ENCODE data around the gene COL6A2. TPM values are rescaled to one million over a fixed set of nuclear protein-coding genes. Genes with fewer than 3 reads are reported as not detected.

COL6A2 gene
- total RNA-seq, 1 donor from 2014 or later: 5.2 TPM

- peaks cover 10% of the 10 kb centered on the region for H3K4me1 Mint-ChIP-seq
- Histone ChIP-seq H3K27ac (no peak overlapping the region), H3K4me3 (no peak overlapping the region), H3K27me3 (no peaks in the 10 kb centered on the region), H2AFZ (replicated peaks) (no peak overlapping the region), H3K9me3 (ENCODE audit: low read depth) (no peaks in the 10 kb centered on the region), H3K36me3 (no peaks in the 10 kb centered on the region), H3K4me1 (no peaks in the 10 kb centered on the region), H4K20me1 (ENCODE audit: low read depth) (no peaks in the 10 kb centered on the region), H3K79me2 (ENCODE audit: low read depth) (no peaks in the 10 kb centered on the region), H3K9ac (no peak overlapping the region), H3K4me2 (no peak overlapping the region), H3F3A (ENCODE audit: low read depth) (no peaks in the 10 kb centered on the region)
- no peaks in the 10 kb centered on the region for H3K27me3 Mint-ChIP-seq (ENCODE audit: insufficient read depth, low read depth)
- TF ChIP-seq CTCF (IDR thresholded peaks at IDR 0.05): no peak
- TF ChIP-seq EZH2phosphoT487 (IDR thresholded peaks at IDR 0.05): no peak
- no peak for TF ChIP-seq EZH2 (IDR thresholded peaks at IDR 0.05)
- H3K36me3 Mint-ChIP-seq: no peaks in the 10 kb centered on the region
- peak overlapping the region; percentile 57 for H3K27ac Mint-ChIP-seq
- no peak overlapping the region for H3K4me3 Mint-ChIP-seq
- no peak for DNase-seq (ENCODE audit: low spot score)
- H3K9me3 Mint-ChIP-seq: peaks cover 6% of the 10 kb centered on the region
Measured at GRCh38 chr21:46081022-46081861, 16.7 kb upstream of the COL6A2 start.

- TF ChIP-seq EZH2phosphoT487 (IDR thresholded peaks at IDR 0.05): no peak
- TF ChIP-seq EZH2 (IDR thresholded peaks at IDR 0.05): no peak
- TF ChIP-seq CTCF (IDR thresholded peaks at IDR 0.05): no peak
- H4K20me1 ChIP-seq (ENCODE audit: low read depth): no peaks in the 10 kb centered on the region
- H3K27ac Mint-ChIP-seq: peak overlapping the region; percentile 50
Measured at GRCh38 chr21:46081862-46082712, 15.8 kb upstream of the COL6A2 start.

GRCh38 chr21:46082713-46082962 lies 15.3 kb upstream of the COL6A2 start:
- H2AFZ ChIP-seq (replicated peaks): no peak overlapping the region
- H3K4me3 Mint-ChIP-seq: no peak overlapping the region
- no peaks in the 10 kb centered on the region for H3K36me3 ChIP-seq
- peaks cover 10% of the 10 kb centered on the region for H3K4me1 Mint-ChIP-seq
- H3K4me1 ChIP-seq: no peaks in the 10 kb centered on the region
- no peak overlapping the region for H3K4me3 ChIP-seq
- no peaks in the 10 kb centered on the region for H3K27me3 Mint-ChIP-seq (ENCODE audit: insufficient read depth, low read depth)
- H3K27ac Mint-ChIP-seq: peak overlapping the region; percentile 50
- H4K20me1 ChIP-seq (ENCODE audit: low read depth): no peaks in the 10 kb centered on the region
- H3F3A ChIP-seq (ENCODE audit: low read depth): no peaks in the 10 kb centered on the region
- H3K4me2 ChIP-seq: no peak overlapping the region
- TF ChIP-seq CTCF (IDR thresholded peaks at IDR 0.05) (no peak), EZH2phosphoT487 (IDR thresholded peaks at IDR 0.05) (no peak), EZH2 (IDR thresholded peaks at IDR 0.05) (no peak)
- no peak for DNase-seq (ENCODE audit: low spot score)
- no peaks in the 10 kb centered on the region for H3K36me3 Mint-ChIP-seq
- no peaks in the 10 kb centered on the region for H3K9me3 ChIP-seq (ENCODE audit: low read depth)
- peaks cover 12% of the 10 kb centered on the region for H3K9me3 Mint-ChIP-seq
- no peak overlapping the region for H3K9ac ChIP-seq
- H3K79me2 ChIP-seq (ENCODE audit: low read depth): no peaks in the 10 kb centered on the region
- no peaks in the 10 kb centered on the region for H3K27me3 ChIP-seq
- H3K27ac ChIP-seq: no peak overlapping the region

More at GRCh38 chr21:46081862-46082712, 15.8 kb upstream of the COL6A2 start:
- no peaks in the 10 kb centered on the region for H3K27me3 Mint-ChIP-seq (ENCODE audit: insufficient read depth, low read depth)
- Histone ChIP-seq H3K4me1 (no peaks in the 10 kb centered on the region), H2AFZ (replicated peaks) (no peak overlapping the region), H3K79me2 (ENCODE audit: low read depth) (no peaks in the 10 kb centered on the region), H3K36me3 (no peaks in the 10 kb centered on the region), H3K27ac (no peak overlapping the region), H3K9ac (no peak overlapping the region), H3F3A (ENCODE audit: low read depth) (no peaks in the 10 kb centered on the region), H3K4me2 (no peak overlapping the region), H3K4me3 (no peak overlapping the region), H3K9me3 (ENCODE audit: low read depth) (no peaks in the 10 kb centered on the region), H3K27me3 (no peaks in the 10 kb centered on the region)
- peaks cover 10% of the 10 kb centered on the region for H3K4me1 Mint-ChIP-seq
- H3K9me3 Mint-ChIP-seq: peaks cover 10% of the 10 kb centered on the region
- DNase-seq (ENCODE audit: low spot score): no peak
- no peaks in the 10 kb centered on the region for H3K36me3 Mint-ChIP-seq
- no peak overlapping the region for H3K4me3 Mint-ChIP-seq

Measured in neural progenitor cell (in vitro differentiated cells).